GM21390 (cell line): ENCODE results near the gene ACADVL.

Experiments
- ATAC-seq: cut with Tn5 transposase; IDR thresholded peaks from one replicate; pipeline ENCODE4 v1.9.1; 2021; ENCODE audit not compliant: unreplicated experiment

Gene ACADVL

DNA sequence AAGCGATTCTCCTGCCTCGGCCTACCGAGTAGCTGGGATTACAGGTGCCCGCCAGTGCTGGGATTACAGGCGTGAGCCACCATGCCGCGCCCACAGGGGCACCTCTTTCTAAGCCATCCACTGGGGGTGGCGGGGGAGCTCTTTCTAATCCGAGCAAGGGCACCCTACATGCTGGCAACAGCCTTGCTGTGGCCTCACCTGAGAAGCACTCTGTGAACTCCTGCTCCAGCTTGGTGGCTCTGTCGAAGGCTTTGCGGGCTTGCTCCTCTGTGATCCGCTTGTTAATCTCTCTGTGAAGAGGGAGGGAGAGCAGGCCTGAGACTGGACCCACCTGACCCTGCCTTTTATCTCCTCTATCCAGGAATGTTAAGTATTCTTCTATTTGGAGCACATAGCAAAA is 28.7 kb upstream of the ACADVL start:
- no peak for ATAC-seq

DNA sequence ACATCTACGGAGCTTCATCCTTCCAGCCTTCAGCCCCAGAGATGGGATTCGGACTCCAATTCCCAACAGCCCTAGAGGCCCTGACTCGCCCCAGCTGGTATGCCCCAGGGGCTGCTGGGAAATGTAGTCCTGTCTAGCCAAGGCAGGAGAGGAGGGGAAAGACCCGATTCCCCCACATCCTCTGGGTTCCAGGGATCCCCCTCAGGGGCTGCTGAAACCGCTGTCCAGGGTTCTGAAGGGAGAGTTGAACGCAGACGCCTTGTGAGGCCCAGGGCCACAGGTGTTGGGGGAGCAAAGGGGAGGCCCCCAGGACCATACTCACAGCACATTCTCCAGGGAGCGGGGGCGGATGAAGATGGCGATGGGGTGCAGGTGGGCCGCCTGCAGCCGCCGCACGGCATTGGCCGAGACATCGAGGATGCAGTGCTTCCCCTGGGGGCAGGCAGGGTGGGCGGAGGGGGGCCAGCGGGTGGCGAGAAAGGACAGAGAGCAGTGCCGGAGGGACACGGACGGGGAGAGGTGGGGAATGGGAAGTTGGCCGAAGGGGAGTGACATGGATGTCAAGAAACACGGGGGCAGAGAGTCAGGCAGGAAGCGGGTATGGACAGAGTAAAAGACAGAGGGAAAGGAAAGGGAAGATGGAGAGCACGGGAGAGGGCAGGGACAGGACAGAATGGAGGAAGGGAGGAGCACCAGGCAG is 28.0 kb upstream of the ACADVL start:
- ATAC-seq, result no peak

GRCh38 chr17:7192271-7192937 is 27.3 kb upstream of the ACADVL start:
- ATAC-seq, result no peak

DNA sequence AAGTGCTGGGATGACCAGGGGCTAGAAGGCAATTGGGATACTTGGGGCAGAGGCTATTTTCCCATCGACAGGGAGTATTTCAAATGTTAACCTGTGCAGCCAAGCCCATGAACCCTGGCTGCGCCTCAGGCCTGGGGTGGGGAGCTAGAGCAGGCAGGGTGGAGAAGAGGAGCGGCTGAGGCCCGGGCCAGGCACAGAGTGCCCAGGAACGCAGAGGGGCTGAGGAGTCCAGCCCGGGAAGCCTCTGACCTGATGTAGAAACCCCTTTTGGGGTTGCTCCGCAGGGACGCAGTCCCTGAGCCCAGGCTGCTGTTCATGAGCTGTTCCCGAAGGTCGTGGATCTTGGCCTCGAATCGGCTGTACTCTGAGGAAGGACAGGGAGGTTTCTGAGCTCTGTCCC is 23.8 kb upstream of the ACADVL start:
- no peak for ATAC-seq

DNA sequence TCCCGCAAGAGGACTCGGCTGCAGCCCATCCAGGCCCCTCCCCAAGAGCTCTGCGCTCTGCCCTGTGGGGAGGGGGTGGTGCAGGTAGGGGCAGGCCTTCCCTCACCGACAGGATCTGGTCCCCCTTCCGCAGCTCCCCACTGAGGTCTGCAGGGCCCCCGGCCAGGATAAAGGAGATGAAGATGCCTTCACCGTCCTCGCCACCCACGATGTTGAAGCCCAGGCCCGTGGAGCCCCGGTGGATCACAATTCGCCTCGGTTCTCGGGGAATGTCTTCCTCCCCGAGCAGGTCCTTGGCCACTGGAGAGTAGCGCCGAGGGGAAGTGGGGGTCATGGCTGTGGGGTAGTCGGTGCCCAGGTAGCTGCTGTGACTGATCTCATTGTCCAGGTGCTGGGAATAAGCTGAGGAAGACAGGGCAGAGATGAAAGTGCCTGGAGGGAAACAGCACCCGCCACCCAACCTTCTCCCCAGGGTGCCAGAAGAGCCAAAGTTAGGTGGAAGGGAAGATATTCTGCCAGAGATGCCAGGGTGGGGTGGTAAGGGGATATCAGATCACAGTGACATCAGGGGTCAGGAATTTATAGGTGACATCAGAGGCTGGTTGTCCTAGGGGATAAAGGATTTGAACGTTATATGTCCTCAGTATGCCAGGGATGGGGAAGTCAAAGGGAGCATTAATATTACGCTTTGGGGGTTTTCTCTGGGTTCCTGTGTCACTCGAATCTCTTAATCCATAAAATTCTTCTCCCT is 22.9 kb upstream of the ACADVL start:
- ATAC-seq, result no peak

DNA sequence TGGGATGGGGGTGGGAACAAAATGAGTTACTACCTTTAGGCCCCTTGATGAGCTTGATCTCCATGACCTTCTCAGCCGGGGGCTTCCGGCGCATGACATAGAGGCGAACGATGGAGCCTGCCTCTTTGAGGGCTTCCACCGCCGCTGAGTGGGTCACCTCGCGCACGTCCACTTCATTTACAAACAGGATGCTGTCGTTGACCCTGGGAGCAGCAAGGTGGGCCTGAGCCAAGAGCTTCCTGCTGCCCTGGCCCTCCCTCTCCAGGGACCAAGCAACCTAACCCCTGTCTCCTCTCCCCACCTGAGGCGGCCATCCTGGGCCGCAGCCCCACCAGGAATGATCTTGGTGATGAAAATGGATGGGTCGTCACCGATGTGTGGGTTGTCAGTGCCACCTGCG is 16.3 kb upstream of the ACADVL start:
- no peak for ATAC-seq

- ATAC-seq, result no peak
These were observed 15.4 kb upstream of the ACADVL start for GRCh38 chr17:7204336-7204735.

DNA sequence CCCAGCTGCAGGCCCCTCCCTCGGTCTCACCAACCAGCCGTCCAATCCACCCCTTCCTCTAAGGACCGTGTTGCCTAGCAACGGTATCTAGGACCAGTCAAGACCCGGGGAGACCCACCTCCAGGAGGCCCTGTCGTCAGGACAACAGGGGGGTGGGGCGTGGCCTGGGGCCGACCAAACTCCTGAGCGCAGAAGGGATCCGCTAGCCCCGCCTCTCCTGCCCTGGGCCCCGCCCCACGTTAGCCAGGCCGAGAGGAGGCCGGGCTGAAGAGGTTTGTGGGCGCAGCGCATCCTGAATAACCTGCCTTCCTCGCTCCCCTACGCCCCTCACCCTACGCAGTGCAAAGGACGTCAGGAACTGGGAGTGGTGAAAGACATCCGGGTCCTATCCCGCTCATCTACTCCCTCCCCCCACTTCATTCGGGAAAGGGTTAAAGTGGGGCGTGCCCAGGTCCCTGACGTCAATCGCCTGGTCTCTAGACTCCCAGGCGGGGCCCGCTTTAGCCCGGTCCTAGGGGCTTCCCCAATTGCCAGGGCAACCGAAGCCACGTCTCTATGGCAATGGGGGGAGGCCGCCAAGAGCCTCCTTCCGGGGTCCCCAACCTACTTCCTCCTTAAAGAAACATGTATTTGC is 14.8 kb upstream of the ACADVL start:
- peak; percentile 78 for ATAC-seq

DNA sequence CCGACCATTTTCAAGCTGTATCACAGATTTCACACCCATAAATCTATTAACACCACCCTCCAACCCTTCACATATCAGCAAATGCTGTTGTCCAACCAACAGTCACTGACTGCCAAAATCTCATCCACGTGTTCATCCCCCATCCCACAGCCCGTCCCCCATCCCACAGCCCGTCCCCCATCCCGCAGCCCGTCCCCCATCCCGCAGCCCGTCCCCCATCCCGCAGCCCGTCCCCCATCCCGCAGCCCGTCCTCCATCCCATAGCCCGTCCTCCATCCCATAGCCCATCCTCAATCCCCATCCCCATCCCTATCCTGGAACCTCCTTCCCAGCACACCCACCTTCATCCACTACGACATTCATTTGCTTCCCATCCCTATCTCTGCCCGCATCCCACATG is 14.2 kb upstream of the ACADVL start:
- no peak for ATAC-seq

GRCh38 chr17:7207120-7208001 is 12.4 kb upstream of the ACADVL start:
- ATAC-seq, result no peak

GRCh38 chr17:7208027-7208571 is 11.6 kb upstream of the ACADVL start:
- no peak for ATAC-seq

- ATAC-seq, result no peak
These were observed 10.8 kb upstream of the ACADVL start for GRCh38 chr17:7208754-7209460.

- no peak for ATAC-seq
These were observed 8.1 kb upstream of the ACADVL start for GRCh38 chr17:7211491-7212273.

DNA sequence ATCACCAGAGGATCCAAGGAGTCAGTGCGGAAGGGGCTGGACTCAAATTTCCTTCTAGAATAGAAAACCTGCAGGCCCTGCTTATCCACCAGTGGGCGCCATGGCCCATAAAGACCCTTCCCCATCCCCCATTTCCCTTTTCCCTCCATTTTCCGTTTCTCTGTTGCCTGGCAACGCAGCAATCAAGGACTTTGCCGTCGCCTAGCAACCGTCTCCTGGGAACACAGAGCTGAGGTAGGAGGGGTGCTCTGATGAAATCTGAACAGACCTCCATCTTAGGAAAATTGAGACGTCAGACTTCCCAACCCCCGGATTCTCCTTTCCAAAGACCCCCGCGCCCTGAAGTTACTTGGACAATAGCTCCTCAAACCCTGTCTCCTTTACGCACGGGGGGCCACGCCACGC is 5.8 kb upstream of the ACADVL start:
- ATAC-seq, result no peak

- ATAC-seq, result peak; percentile 68
These were observed 5.2 kb upstream of the ACADVL start for GRCh38 chr17:7214300-7215135.

DNA sequence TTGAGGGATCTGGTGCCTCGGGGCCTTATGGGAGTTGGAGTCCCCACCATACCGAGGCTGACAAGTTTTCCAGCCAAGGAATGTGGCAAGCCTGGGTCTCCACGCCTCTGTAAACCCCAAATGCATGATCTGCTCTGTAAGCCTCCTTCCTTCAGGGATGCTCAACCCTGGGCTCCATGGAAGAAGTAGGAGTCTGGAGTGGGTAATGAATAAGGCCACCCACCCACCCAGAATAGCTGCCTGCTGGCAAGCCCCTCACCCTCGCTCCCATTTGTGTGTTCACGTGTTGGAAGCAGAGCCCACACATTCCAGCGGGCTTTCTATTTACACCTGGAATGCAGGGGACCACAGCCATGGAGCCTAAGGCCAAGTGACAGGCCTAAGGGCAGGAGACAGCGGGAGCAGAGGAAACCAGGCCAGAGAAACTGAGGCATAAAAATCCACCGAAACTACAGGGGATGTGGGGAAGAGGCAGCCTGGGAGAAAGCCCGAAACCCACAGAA is 4.6 kb upstream of the ACADVL start:
- no peak for ATAC-seq

- no peak for ATAC-seq
These were observed 4.0 kb upstream of the ACADVL start for GRCh38 chr17:7215652-7216180.
